ENCODE results near the gene PLEKHA7.

PLEKHA7 gene

GRCh38 chr11:16843294-16843693 is 170.9 kb downstream of the PLEKHA7 start:
- no peak for DNase-seq (ENCODE audit: low read depth)
- no peak overlapping the region for H3K4me3 ChIP-seq (ENCODE audit: low read length)
- TF ChIP-seq CTCF (conservative IDR thresholded peaks at IDR 0.05; ENCODE audit: low read length): no peak

GRCh38 chr11:16841984-16842383 is 172.2 kb downstream of the PLEKHA7 start:
- H3K4me3 ChIP-seq (ENCODE audit: low read length): no peak overlapping the region

GRCh38 chr11:16841481-16841880 is 172.7 kb downstream of the PLEKHA7 start:
- H3K4me3 ChIP-seq (ENCODE audit: low read length): no peak overlapping the region
- DNase-seq (ENCODE audit: low read depth): no peak
- no peak for TF ChIP-seq CTCF (conservative IDR thresholded peaks at IDR 0.05; ENCODE audit: low read length)

More at GRCh38 chr11:16841984-16842383, 172.2 kb downstream of the PLEKHA7 start:
- DNase-seq (ENCODE audit: low read depth): no peak
- TF ChIP-seq CTCF (conservative IDR thresholded peaks at IDR 0.05; ENCODE audit: low read length): no peak

GRCh38 chr11:16840951-16841350 is 173.3 kb downstream of the PLEKHA7 start:
- H3K4me3 ChIP-seq (ENCODE audit: low read length): no peak overlapping the region
- no peak for DNase-seq (ENCODE audit: low read depth)
- no peak for TF ChIP-seq CTCF (conservative IDR thresholded peaks at IDR 0.05; ENCODE audit: low read length)

- H3K4me3 ChIP-seq (ENCODE audit: low read length): no peak overlapping the region
- no peak for DNase-seq (ENCODE audit: low read depth)
- no peak for TF ChIP-seq CTCF (conservative IDR thresholded peaks at IDR 0.05; ENCODE audit: low read length)
Measured at GRCh38 chr11:16839821-16840220, 174.4 kb downstream of the PLEKHA7 start.

GRCh38 chr11:16834384-16834783 is 179.8 kb downstream of the PLEKHA7 start:
- DNase-seq (ENCODE audit: low read depth): no peak
- TF ChIP-seq CTCF (conservative IDR thresholded peaks at IDR 0.05; ENCODE audit: low read length): no peak
- no peak overlapping the region for H3K4me3 ChIP-seq (ENCODE audit: low read length)

- TF ChIP-seq CTCF (conservative IDR thresholded peaks at IDR 0.05; ENCODE audit: low read length): no peak
- H3K4me3 ChIP-seq (ENCODE audit: low read length): no peak overlapping the region
- no peak for DNase-seq (ENCODE audit: low read depth)
Measured at GRCh38 chr11:16833026-16833425, 181.2 kb downstream of the PLEKHA7 start.

All from AG10803 (cell line).